ENCODE data around the gene FOLR2.
"Not testable (repeated sequence)": the region's sequence is repeated elsewhere in the genome, so short reads cannot be mapped to it uniquely, and the experiment has no call there.

FOLR2 gene

GRCh38 chr11:72191961-72192381 lies 24.6 kb upstream of the FOLR2 start, which contains the start of gene FOLR1:
FOLR1 (plus strand) TSS chr11:72192140; CDS start chr11:72192174, 34 bp downstream.
- DNase-seq (ENCODE audit: low spot score in 2 of 2) (no peak), ATAC-seq (no peak)
- no peaks in the 10 kb centered on the region for H3K9me3 Mint-ChIP-seq
- no peak within 1 kb of the TSS for H3K27ac Mint-ChIP-seq
- H3K4me3 Mint-ChIP-seq, result no peak within 1 kb of the TSS
- no peaks in the 10 kb centered on the region for H3K4me1 Mint-ChIP-seq
- H3K36me3 Mint-ChIP-seq, result no peaks in the 10 kb centered on the region

DNA sequence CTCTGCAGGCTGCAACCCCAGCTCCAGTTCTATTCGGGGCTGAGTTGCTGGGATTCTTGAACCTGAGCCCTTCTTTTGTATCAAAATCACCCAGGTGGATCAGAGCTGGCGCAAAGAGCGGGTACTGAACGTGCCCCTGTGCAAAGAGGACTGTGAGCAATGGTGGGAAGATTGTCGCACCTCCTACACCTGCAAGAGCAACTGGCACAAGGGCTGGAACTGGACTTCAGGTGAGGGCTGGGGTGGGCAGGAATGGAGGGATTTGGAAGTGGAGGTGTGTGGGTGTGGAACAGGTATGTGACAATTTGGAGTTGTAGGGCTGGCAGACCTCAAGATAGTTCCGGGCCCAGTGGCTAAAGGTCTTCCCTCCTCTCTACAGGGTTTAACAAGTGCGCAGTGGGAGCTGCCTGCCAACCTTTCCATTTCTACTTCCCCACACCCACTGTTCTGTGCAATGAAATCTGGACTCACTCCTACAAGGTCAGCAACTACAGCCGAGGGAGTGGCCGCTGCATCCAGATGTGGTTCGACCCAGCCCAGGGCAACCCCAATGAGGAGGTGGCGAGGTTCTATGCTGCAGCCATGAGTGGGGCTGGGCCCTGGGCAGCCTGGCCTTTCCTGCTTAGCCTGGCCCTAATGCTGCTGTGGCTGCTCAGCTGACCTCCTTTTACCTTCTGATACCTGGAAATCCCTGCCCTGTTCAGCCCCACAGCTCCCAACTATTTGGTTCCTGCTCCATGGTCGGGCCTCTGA lies 20.9 kb upstream of the FOLR2 start:
- H3K36me3 Mint-ChIP-seq, result no peaks in the 10 kb centered on the region
- H3K4me3 Mint-ChIP-seq, result no peak overlapping the region
- H3K9me3 Mint-ChIP-seq, result no peaks in the 10 kb centered on the region
- H3K27ac Mint-ChIP-seq, result no peak overlapping the region
- DNase-seq (ENCODE audit: low spot score in 2 of 2) (no peak), ATAC-seq (no peak)
- no peaks in the 10 kb centered on the region for H3K4me1 Mint-ChIP-seq

DNA sequence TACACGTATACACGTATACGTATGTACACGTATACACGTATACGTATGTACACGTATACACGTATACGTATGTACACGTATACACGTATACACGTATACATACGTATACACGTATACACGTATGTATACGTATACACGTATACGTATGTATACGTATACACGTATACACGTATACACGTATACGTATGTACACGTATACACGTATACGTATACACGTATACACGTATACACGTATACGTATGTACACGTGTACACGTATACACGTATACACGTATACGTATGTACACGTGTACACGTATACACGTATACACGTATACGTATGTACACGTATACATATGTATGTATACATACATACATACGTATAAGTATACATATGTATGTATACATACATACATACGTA lies 15.1 kb upstream of the FOLR2 start:
- not testable (repeated sequence) for ATAC-seq; DNase-seq (ENCODE audit: low spot score in 2 of 2)

GRCh38 chr11:72202571-72202970 lies 14.0 kb upstream of the FOLR2 start:
- no peaks in the 10 kb centered on the region for H3K36me3 Mint-ChIP-seq
- ATAC-seq (no peak), DNase-seq (ENCODE audit: low spot score in 2 of 2) (no peak)
- no peaks in the 10 kb centered on the region for H3K9me3 Mint-ChIP-seq
- no peaks in the 10 kb centered on the region for H3K4me1 Mint-ChIP-seq
- H3K27ac Mint-ChIP-seq, result no peak overlapping the region
- H3K4me3 Mint-ChIP-seq, result no peak overlapping the region

More for the DNA sequence above, 15.1 kb upstream of the FOLR2 start:
- not testable (repeated sequence) for H3K27ac Mint-ChIP-seq, H3K9me3 Mint-ChIP-seq, H3K36me3 Mint-ChIP-seq, H3K4me1 Mint-ChIP-seq, H3K4me3 Mint-ChIP-seq

DNA sequence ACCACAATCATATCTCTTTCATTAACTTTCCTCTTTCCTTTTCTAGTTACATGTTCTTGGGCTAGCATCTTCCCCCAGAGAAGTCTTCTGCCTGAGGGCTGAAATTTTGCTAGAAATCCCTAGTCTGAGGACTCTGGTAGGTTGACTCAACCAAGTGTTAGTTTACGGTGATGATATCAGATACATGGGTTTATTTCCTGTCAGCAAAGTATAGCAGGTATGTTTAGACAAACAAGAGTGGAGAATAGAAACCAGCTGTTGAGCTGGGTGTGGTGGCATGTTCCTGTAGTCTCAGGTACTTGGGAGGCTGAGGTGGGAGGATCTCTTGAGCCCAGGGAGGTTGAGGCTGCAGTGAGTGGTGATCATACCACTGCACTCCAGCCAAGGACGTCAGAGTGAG lies 13.4 kb upstream of the FOLR2 start:
- Mint-ChIP-seq H3K27ac (no peak overlapping the region), H3K9me3 (no peaks in the 10 kb centered on the region), H3K4me3 (no peak overlapping the region), H3K4me1 (no peaks in the 10 kb centered on the region), H3K36me3 (no peaks in the 10 kb centered on the region)
- DNase-seq (ENCODE audit: low spot score in 2 of 2), result no peak
- no peak for ATAC-seq

GRCh38 chr11:72204886-72205285 lies 11.7 kb upstream of the FOLR2 start:
- Mint-ChIP-seq H3K4me3 (no peak overlapping the region), H3K36me3 (no peaks in the 10 kb centered on the region), H3K27ac (no peak overlapping the region), H3K4me1 (no peaks in the 10 kb centered on the region), H3K9me3 (peaks cover 8% of the 10 kb centered on the region)
- no peak for DNase-seq (ENCODE audit: low spot score in 2 of 2)
- no peak for ATAC-seq

GRCh38 chr11:72206794-72207193 lies 9.8 kb upstream of the FOLR2 start:
- DNase-seq (ENCODE audit: low spot score in 2 of 2); H3K36me3 Mint-ChIP-seq; ATAC-seq; H3K9me3 Mint-ChIP-seq; H3K4me1 Mint-ChIP-seq; H3K4me3 Mint-ChIP-seq; H3K27ac Mint-ChIP-seq: not testable (repeated sequence)

- H3K27ac Mint-ChIP-seq, result no peak overlapping the region
- no peaks in the 10 kb centered on the region for H3K4me1 Mint-ChIP-seq
- ATAC-seq (no peak), DNase-seq (ENCODE audit: low spot score in 2 of 2) (no peak)
- H3K36me3 Mint-ChIP-seq, result no peaks in the 10 kb centered on the region
- no peak overlapping the region for H3K4me3 Mint-ChIP-seq
- peaks cover 9% of the 10 kb centered on the region for H3K9me3 Mint-ChIP-seq
Observed at GRCh38 chr11:72208281-72208680, 8.3 kb upstream of the FOLR2 start.

DNA sequence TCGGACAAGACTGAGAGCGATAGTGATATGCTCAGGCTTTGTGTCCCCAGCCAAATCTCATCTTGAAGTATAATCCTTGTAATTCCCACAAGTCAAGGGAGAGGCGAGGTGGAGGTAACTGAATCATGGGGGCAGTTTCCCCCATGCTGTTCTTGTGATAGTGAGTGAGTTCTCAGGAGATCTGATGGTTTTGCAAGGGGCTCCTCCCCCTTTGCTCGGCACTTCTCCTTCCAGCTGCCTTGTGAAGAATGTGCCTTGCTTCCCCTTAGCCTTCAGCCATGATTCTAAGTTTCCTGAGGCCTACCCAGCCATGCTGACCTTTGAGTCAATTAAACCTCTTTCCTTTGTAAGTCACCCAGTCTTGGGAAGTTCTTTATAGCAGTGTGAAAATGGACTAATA lies 7.5 kb upstream of the FOLR2 start:
- Mint-ChIP-seq H3K9me3 (peaks cover 9% of the 10 kb centered on the region), H3K27ac (no peak overlapping the region)

DNA sequence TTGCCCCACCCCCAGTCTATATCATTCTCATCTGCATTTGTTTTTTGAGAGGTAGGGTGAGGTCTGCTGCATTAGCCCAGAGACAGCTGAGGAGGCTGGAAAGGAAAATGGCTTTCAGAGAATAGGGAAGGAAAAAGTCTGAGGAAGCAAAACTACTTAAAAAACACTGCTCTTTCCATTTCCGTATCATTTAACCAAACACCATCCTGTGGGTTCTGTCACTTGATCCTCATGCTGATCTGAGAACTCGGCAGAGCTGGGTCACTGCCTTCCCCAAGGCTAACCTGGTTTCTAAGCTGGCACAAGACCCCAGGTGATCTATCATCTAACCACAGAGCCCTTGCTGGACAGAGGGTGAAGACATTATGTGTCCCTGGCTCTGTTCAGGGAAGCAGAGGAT lies 1.2 kb downstream of the FOLR2 start:
- Mint-ChIP-seq H3K4me1 (peaks cover 16% of the 10 kb centered on the region), H3K9me3 (no peaks in the 10 kb centered on the region), H3K36me3 (no peaks in the 10 kb centered on the region), H3K27ac (no peak overlapping the region), H3K4me3 (no peak overlapping the region)
- ATAC-seq, result no peak
- no peak for DNase-seq (ENCODE audit: low spot score in 2 of 2)

More for the DNA sequence above, 7.5 kb upstream of the FOLR2 start:
- Mint-ChIP-seq H3K4me1 (no peaks in the 10 kb centered on the region), H3K4me3 (no peak overlapping the region), H3K36me3 (no peaks in the 10 kb centered on the region)
- DNase-seq (ENCODE audit: low spot score in 2 of 2) (no peak), ATAC-seq (no peak)

DNA sequence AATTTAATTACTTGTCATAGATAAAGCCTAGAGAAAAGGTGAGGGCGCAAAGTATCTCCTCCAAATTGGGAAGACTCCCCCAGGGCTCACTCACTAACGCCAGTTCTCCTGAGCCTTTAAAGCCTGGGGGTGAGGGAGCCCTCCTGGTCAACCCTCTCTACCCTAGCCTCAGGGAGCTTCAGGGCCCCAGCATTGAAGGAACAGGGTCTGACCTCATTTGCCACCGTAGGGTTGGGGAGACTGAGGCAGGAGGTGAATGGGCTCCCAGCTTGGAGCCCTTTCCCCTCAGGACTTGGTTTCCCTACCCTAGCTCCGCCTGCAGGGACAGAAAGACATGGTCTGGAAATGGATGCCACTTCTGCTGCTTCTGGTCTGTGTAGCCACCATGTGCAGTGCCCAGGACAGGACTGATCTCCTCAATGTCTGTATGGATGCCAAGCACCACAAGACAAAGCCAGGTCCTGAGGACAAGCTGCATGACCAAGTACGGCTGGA lies 1.7 kb downstream of the FOLR2 start:
- Mint-ChIP-seq H3K27ac (peak overlapping the region; percentile 17), H3K36me3 (no peaks in the 10 kb centered on the region), H3K4me1 (peaks cover 18% of the 10 kb centered on the region), H3K4me3 (no peak overlapping the region), H3K9me3 (no peaks in the 10 kb centered on the region)
- no peak for ATAC-seq
- no peak for DNase-seq (ENCODE audit: low spot score in 2 of 2)

DNA sequence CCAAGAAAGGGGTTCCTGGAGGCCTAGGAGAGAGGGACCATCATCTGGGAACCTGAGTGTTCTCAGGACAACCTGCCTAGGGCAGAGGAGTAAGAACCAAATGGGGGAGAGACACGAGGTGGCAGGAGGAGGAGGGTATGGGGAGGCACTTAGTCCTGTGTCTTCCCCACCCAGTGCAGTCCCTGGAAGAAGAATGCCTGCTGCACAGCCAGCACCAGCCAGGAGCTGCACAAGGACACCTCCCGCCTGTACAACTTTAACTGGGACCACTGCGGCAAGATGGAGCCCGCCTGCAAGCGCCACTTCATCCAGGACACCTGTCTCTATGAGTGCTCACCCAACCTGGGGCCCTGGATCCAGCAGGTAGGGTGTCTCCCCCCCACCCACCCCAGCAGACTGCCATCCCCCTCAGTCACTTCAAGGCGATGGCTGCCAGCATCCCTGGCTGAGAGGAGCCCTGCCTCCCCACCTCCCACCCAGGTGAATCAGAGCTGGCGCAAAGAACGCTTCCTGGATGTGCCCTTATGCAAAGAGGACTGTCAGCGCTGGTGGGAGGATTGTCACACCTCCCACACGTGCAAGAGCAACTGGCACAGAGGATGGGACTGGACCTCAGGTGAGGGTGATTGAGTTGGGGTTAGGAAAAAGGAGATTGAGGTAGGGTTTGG lies 4.2 kb downstream of the FOLR2 start:
- H3K4me1 Mint-ChIP-seq, result peaks cover 27% of the 10 kb centered on the region
- no peak overlapping the region for H3K27ac Mint-ChIP-seq
- DNase-seq (ENCODE audit: low spot score in 2 of 2), result no peak
- no peaks in the 10 kb centered on the region for H3K9me3 Mint-ChIP-seq
- no peak for ATAC-seq
- H3K4me3 Mint-ChIP-seq, result no peak overlapping the region
- H3K36me3 Mint-ChIP-seq, result peaks cover 14% of the 10 kb centered on the region

- H3K27ac Mint-ChIP-seq, result peak overlapping the region; percentile 81
- H3K4me1 Mint-ChIP-seq, result peaks cover 34% of the 10 kb centered on the region
- DNase-seq (ENCODE audit: low spot score in 2 of 2) (no peak), ATAC-seq (no peak)
- H3K36me3 Mint-ChIP-seq, result peaks cover 14% of the 10 kb centered on the region
- no peaks in the 10 kb centered on the region for H3K9me3 Mint-ChIP-seq
- peak overlapping the region; percentile 97 for H3K4me3 Mint-ChIP-seq
Observed at GRCh38 chr11:72221386-72222075, 4.9 kb downstream of the FOLR2 start.

DNA sequence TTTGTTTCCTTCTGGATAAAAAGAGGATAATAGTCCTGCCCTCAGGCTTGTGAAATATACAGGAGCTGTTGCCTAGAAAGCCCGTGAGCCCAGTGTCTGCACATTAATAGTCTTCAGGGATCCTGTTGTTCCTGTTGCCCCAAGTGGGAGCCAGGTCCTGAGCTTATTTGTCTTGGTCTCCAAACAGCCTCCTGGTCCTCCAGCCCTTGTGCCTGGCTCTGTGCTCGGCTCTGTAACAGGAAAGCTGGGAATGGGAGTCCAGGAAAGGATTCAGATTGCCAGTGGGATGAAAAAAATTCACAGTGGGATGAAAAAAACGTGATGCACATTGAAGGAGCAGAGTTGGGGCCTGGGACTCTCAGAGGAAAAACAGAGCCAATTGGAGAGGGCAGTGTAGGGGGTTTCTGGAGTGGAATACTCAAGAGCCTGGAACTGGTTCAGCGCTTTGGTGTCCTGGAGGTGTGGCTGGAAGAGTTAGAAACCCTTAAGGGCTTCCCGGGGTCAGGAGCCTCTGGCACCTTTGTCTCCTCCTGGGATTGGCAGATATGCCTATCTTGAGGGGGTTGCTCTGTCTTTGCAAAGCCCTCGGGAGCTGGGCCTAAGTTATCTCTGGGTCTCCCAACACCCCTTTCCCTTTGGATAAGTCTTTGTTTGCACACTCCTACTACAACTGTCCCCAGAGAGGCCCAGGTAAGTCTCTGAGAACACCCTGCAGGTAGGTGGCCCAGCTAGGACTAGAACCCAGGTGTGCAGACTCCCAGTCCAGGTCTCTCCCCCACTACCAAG lies 5.7 kb downstream of the FOLR2 start:
- Mint-ChIP-seq H3K27ac (peak overlapping the region; percentile 81), H3K4me3 (peak overlapping the region; percentile 97), H3K4me1 (peaks cover 41% of the 10 kb centered on the region), H3K36me3 (peaks cover 14% of the 10 kb centered on the region), H3K9me3 (no peaks in the 10 kb centered on the region)
- no peak for DNase-seq (ENCODE audit: low spot score in 2 of 2)
- ATAC-seq, result no peak
